ENCODE data around the gene PPP2R5A. TPM values are rescaled to one million over a fixed set of nuclear protein-coding genes. Genes with fewer than 3 reads are reported as not detected.

Gene PPP2R5A
- total and polyA plus RNA-seq, 11 donors: 44.7 to 108 (median 63.5) TPM

- DNase-seq (no peak), ATAC-seq (no peak)
- Histone ChIP-seq H3K27me3 (no peaks in the 10 kb centered on the region), H3K36me3 (peaks cover 0 to 100% (median 90%) of the 10 kb centered on the region in 9 donors), H3K9me3 (no peaks in the 10 kb centered on the region), H3K4me3 (no peak overlapping the region), H3K27ac (no peak overlapping the region), H3K4me1 (peaks cover 0 to 8% (median 0%) of the 10 kb centered on the region in 12 donors)
- TF ChIP-seq, protein P1, sequence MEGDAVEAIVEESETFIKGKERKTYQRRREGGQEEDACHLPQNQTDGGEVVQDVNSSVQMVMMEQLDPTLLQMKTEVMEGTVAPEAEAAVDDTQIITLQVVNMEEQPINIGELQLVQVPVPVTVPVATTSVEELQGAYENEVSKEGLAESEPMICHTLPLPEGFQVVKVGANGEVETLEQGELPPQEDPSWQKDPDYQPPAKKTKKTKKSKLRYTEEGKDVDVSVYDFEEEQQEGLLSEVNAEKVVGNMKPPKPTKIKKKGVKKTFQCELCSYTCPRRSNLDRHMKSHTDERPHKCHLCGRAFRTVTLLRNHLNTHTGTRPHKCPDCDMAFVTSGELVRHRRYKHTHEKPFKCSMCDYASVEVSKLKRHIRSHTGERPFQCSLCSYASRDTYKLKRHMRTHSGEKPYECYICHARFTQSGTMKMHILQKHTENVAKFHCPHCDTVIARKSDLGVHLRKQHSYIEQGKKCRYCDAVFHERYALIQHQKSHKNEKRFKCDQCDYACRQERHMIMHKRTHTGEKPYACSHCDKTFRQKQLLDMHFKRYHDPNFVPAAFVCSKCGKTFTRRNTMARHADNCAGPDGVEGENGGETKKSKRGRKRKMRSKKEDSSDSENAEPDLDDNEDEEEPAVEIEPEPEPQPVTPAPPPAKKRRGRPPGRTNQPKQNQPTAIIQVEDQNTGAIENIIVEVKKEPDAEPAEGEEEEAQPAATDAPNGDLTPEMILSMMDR (IDR thresholded peaks at IDR 0.05): no peak
- TF ChIP-seq POLR2A (IDR thresholded peaks at IDR 0.05): no peak
- intact Hi-C loops (cut with DNase I): no loop called here
- 90 to 97% (median 95%) methylated on average over 3 of the region's 3 CpGs for WGBS, 4 donors
Measured at GRCh38 chr1:212354464-212354863, 69.3 kb downstream of the PPP2R5A start.

DNA sequence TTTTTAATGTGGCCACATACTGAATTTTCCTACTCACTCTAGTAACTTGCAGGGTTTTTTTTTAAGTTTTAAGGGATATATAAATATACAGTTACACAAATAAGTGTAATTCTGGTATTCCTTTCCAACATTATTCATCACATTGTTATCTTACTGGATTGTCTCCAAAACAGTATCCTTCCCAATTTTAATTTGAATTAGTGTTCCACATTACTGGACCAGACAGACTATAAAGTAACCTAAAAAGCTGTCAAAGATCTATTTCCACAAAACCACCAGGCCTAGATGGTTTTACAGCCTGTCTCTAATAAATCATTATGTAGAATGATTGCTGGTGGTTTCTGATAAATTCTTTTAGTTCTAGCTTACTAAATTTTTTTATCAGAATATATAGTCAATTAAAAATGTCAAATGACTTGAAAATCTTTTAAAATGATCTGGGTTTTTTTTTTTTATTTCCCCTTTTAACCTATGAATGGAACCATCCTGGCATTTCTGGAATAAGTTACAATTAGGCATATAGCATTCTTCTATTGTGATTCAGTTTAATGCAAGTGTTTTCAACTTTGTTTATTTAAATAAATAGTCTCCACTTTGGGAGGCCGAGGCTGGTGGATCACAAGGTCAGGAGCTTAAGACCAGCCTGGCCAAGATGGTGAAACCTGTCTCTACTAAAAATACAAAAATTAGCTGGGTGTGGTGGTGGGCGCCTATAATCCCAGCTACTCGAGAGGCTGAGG lies 70.2 kb downstream of the PPP2R5A start:
- Histone ChIP-seq H3K4me3 (no peak overlapping the region), H3K9me3 (no peaks in the 10 kb centered on the region), H3K27me3 (no peaks in the 10 kb centered on the region), H3K27ac (no peak overlapping the region), H3K4me1 (peaks cover 0 to 8% (median 0%) of the 10 kb centered on the region in 12 donors), H3K36me3 (peaks cover 0 to 100% (median 90%) of the 10 kb centered on the region in 9 donors)
- DNase-seq: no peak
- 95 to 97% (median 97%) methylated on average over 3 of the region's 3 CpGs for WGBS, 4 donors
- intact Hi-C loops (cut with DNase I): no loop called here
- TF ChIP-seq POLR2A (IDR thresholded peaks at IDR 0.05): no peak
- TF ChIP-seq, protein P1 (IDR thresholded peaks at IDR 0.05): no peak
- no peak for ATAC-seq

- H3K9me3 ChIP-seq: no peaks in the 10 kb centered on the region
- peaks cover 0 to 12% (median 3%) of the 10 kb centered on the region in 12 donors for H3K4me1 ChIP-seq
- 72 to 81% (median 78%) methylated on average over 4 of the region's 4 CpGs for WGBS, 4 donors
- no peak overlapping the region for H3K27ac ChIP-seq
- no peaks in the 10 kb centered on the region for H3K27me3 ChIP-seq
- TF ChIP-seq, protein P1 (IDR thresholded peaks at IDR 0.05): no peak
- TF ChIP-seq POLR2A (IDR thresholded peaks at IDR 0.05): no peak
- H3K36me3 ChIP-seq: peaks cover 0 to 98% (median 82%) of the 10 kb centered on the region in 9 donors
- ATAC-seq (no peak), DNase-seq (no peak)
- H3K4me3 ChIP-seq: no peak overlapping the region
- intact Hi-C loops (cut with DNase I): loop anchor here in 5 of 10 donors (10.0 kb wide), 3 partner anchors 65 to 675 kb away; no protein-coding TSS in a partner anchor
Measured at GRCh38 chr1:212359794-212360479, 74.7 kb downstream of the PPP2R5A start.

DNA sequence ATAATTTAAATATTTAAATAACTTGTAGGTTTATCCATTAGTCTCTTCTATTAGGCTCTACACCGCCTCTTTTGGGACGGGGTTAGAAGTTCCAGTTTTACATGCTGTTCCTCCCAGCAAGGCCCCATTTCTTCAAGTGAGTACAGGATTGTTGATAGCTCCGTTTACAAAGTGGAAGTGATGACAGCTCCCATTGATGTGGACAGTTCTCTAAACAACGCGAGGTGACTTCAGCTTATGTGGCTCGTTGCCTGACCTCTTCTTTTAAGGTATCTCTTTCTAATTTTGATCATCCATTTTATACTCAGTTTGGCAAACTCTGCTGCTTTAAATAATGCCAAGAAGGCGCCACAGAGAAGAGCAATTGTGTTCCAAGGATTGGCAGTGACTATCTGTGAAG lies 79.8 kb downstream of the PPP2R5A start:
- ATAC-seq: peak; percentile 65 to 93 (median 78)
- 37 to 51% (median 41%) methylated on average over 7 of the region's 7 CpGs for WGBS, 4 donors
- no peak overlapping the region for H3K4me3 ChIP-seq

More for the DNA sequence above, 79.8 kb downstream of the PPP2R5A start:
- Histone ChIP-seq H3K27me3 (no peaks in the 10 kb centered on the region), H3K9me3 (peaks cover 0 to 6% (median 0%) of the 10 kb centered on the region in 12 donors), H3K4me1 (peaks cover 0 to 23% (median 1%) of the 10 kb centered on the region in 12 donors), H3K36me3 (peaks cover 0 to 83% (median 57%) of the 10 kb centered on the region in 9 donors), H3K27ac (peak overlapping the region in 4 of 12 donors; percentile 41 to 60 (median 50))
- TF ChIP-seq, protein P1 (IDR thresholded peaks at IDR 0.05): no peak
- TF ChIP-seq POLR2A (IDR thresholded peaks at IDR 0.05): no peak
- peak in 1 of 5 donors; percentile 32 for DNase-seq
- intact Hi-C loops (cut with DNase I): loop anchor here in 9 of 10 donors (2.0 to 10.0 kb wide), 10 partner anchors 70 to 680 kb away; partner anchors contain the start of gene PPP2R5A (in 1 of the 9)

Data from heart left ventricle (tissue), 16 donors.